Measurements from ENCODE around the gene UBL7.
"Not testable (repeated sequence)": the region's sequence is repeated elsewhere in the genome, so short reads cannot be mapped to it uniquely, and the experiment has no call there.

The UBL7 gene

GRCh38 chr15:74464216-74464615 is 3.3 kb upstream of the UBL7 start:
- H3K36me3 ChIP-seq (ENCODE audit: control insufficient read depth, insufficient read depth, low read length) = no peaks in the 10 kb centered on the region
- no peak overlapping the region for H3K27ac ChIP-seq (ENCODE audit: low read length)
- no peak for DNase-seq (ENCODE audit: low read depth, low spot score)
- no peaks in the 10 kb centered on the region for H3K4me1 ChIP-seq (ENCODE audit: control insufficient read depth, insufficient read depth, low read length)
- WGBS (ENCODE audit: insufficient coverage, insufficient read length) = no CpG with 5 or more reads among the region's 2 CpGs
- H3K27me3 ChIP-seq (ENCODE audit: control insufficient read depth, insufficient read depth, low read length) = no peaks in the 10 kb centered on the region
- no peak overlapping the region for H3K4me3 ChIP-seq (ENCODE audit: low read length)
- H3K9me3 ChIP-seq (ENCODE audit: control insufficient read depth, insufficient read depth, low read length) = no peaks in the 10 kb centered on the region

GRCh38 chr15:74463634-74464033 is 2.7 kb upstream of the UBL7 start:
- H3K27ac ChIP-seq (ENCODE audit: low read length) = no peak overlapping the region
- H3K4me1 ChIP-seq (ENCODE audit: control insufficient read depth, insufficient read depth, low read length) = no peaks in the 10 kb centered on the region
- H3K27me3 ChIP-seq (ENCODE audit: control insufficient read depth, insufficient read depth, low read length) = no peaks in the 10 kb centered on the region
- no peak for DNase-seq (ENCODE audit: low read depth, low spot score)
- H3K4me3 ChIP-seq (ENCODE audit: low read length) = no peak overlapping the region
- H3K36me3 ChIP-seq (ENCODE audit: control insufficient read depth, insufficient read depth, low read length) = no peaks in the 10 kb centered on the region
- H3K9me3 ChIP-seq (ENCODE audit: control insufficient read depth, insufficient read depth, low read length) = no peaks in the 10 kb centered on the region

GRCh38 chr15:74461847-74462511 is 1.0 kb upstream of the UBL7 start:
- no peaks in the 10 kb centered on the region for H3K27me3 ChIP-seq (ENCODE audit: control insufficient read depth, insufficient read depth, low read length)
- H3K27ac ChIP-seq (ENCODE audit: low read length) = no peak overlapping the region
- H3K36me3 ChIP-seq (ENCODE audit: control insufficient read depth, insufficient read depth, low read length) = no peaks in the 10 kb centered on the region
- no CpG with 5 or more reads among the region's 8 CpGs for WGBS (ENCODE audit: insufficient coverage, insufficient read length)
- no peaks in the 10 kb centered on the region for H3K9me3 ChIP-seq (ENCODE audit: control insufficient read depth, insufficient read depth, low read length)
- DNase-seq (ENCODE audit: low read depth, low spot score) = no peak
- peak overlapping the region; percentile 49; the same call in 1 of the 2 replicates for H3K4me3 ChIP-seq (ENCODE audit: low read length)
- no peaks in the 10 kb centered on the region for H3K4me1 ChIP-seq (ENCODE audit: control insufficient read depth, insufficient read depth, low read length)

- H3K27me3 ChIP-seq (ENCODE audit: control insufficient read depth, insufficient read depth, low read length) = no peaks in the 10 kb centered on the region
- H3K9me3 ChIP-seq (ENCODE audit: control insufficient read depth, insufficient read depth, low read length) = no peaks in the 10 kb centered on the region
- H3K4me1 ChIP-seq (ENCODE audit: control insufficient read depth, insufficient read depth, low read length) = no peaks in the 10 kb centered on the region
- H3K27ac ChIP-seq (ENCODE audit: low read length) = no peak overlapping the region
- no peaks in the 10 kb centered on the region for H3K36me3 ChIP-seq (ENCODE audit: control insufficient read depth, insufficient read depth, low read length)
- DNase-seq (ENCODE audit: low read depth, low spot score) = no peak
- WGBS (ENCODE audit: insufficient coverage, insufficient read length) = no CpG with 5 or more reads among the region's 2 CpGs
- peak overlapping the region; percentile 57; the same call in 1 of the 2 replicates for H3K4me3 ChIP-seq (ENCODE audit: low read length)
These were observed 662 bp downstream of the UBL7 start for GRCh38 chr15:74460298-74460697.

- H3K4me1 ChIP-seq (ENCODE audit: control insufficient read depth, insufficient read depth, low read length); H3K36me3 ChIP-seq (ENCODE audit: control insufficient read depth, insufficient read depth, low read length); H3K27me3 ChIP-seq (ENCODE audit: control insufficient read depth, insufficient read depth, low read length); DNase-seq (ENCODE audit: low read depth, low spot score); H3K4me3 ChIP-seq (ENCODE audit: low read length); H3K9me3 ChIP-seq (ENCODE audit: control insufficient read depth, insufficient read depth, low read length); H3K27ac ChIP-seq (ENCODE audit: low read length): not testable (repeated sequence)
- no CpG with 5 or more reads among the region's 14 CpGs for WGBS (ENCODE audit: insufficient coverage, insufficient read length)
These were observed 1.2 kb downstream of the UBL7 start for GRCh38 chr15:74459798-74460197.

GRCh38 chr15:74458473-74458872 is 2.5 kb downstream of the UBL7 start:
- no CpG with 5 or more reads among the region's 3 CpGs for WGBS (ENCODE audit: insufficient coverage, insufficient read length)
- H3K9me3 ChIP-seq (ENCODE audit: control insufficient read depth, insufficient read depth, low read length) = no peaks in the 10 kb centered on the region
- no peak overlapping the region for H3K27ac ChIP-seq (ENCODE audit: low read length)
- no peaks in the 10 kb centered on the region for H3K4me1 ChIP-seq (ENCODE audit: control insufficient read depth, insufficient read depth, low read length)
- H3K4me3 ChIP-seq (ENCODE audit: low read length) = no peak overlapping the region
- no peak for DNase-seq (ENCODE audit: low read depth, low spot score)
- H3K27me3 ChIP-seq (ENCODE audit: control insufficient read depth, insufficient read depth, low read length) = no peaks in the 10 kb centered on the region
- H3K36me3 ChIP-seq (ENCODE audit: control insufficient read depth, insufficient read depth, low read length) = no peaks in the 10 kb centered on the region

GRCh38 chr15:74457036-74457435 is 3.9 kb downstream of the UBL7 start:
- not testable (repeated sequence) for H3K27me3 ChIP-seq (ENCODE audit: control insufficient read depth, insufficient read depth, low read length); H3K4me1 ChIP-seq (ENCODE audit: control insufficient read depth, insufficient read depth, low read length); H3K36me3 ChIP-seq (ENCODE audit: control insufficient read depth, insufficient read depth, low read length); H3K4me3 ChIP-seq (ENCODE audit: low read length); H3K27ac ChIP-seq (ENCODE audit: low read length); H3K9me3 ChIP-seq (ENCODE audit: control insufficient read depth, insufficient read depth, low read length); DNase-seq (ENCODE audit: low read depth, low spot score)
- WGBS (ENCODE audit: insufficient coverage, insufficient read length) = no CpG with 5 or more reads among the region's 10 CpGs

DNA sequence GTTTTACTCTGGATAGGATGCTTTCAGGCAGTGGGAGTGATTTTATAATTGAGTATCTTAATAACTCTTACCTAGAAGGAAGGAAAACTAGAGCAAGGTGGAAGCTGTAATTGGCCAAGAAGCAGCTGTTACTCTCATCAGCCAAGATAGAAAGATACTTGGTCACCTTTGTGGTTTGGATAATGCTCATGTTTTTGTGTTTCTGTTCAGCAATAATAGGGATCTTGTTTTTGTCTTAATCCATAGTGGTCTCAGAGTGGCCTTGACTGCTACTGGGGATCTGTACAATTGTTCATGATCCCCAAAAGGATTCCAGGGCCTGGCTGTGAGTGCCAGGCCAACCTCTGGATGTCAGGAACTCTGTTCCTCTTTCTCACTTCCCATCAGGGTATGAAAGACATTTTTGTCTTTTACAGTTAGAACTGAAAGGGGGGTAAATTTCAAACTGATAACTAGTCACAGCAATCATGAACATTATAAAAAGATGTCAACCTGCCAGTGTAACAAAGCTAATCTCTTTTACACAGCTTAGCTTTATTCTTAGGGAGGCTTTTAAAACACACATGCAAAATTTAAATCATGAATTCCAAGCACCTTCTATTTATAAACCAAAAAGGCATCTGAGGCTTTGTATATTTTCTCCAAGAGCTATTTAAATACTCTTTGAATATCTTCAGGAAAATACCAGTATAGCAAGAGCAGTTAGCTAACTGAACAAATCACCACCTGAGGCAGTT is 6.0 kb downstream of the UBL7 start:
- Histone ChIP-seq H3K27ac (ENCODE audit: low read length) (no peak overlapping the region), H3K4me1 (ENCODE audit: control insufficient read depth, insufficient read depth, low read length) (no peaks in the 10 kb centered on the region), H3K4me3 (ENCODE audit: low read length) (no peak overlapping the region), H3K27me3 (ENCODE audit: control insufficient read depth, insufficient read depth, low read length) (no peaks in the 10 kb centered on the region), H3K9me3 (ENCODE audit: control insufficient read depth, insufficient read depth, low read length) (no peaks in the 10 kb centered on the region), H3K36me3 (ENCODE audit: control insufficient read depth, insufficient read depth, low read length) (peaks cover 7% of the 10 kb centered on the region; the same call in 1 of the 2 replicates)
- DNase-seq (ENCODE audit: low read depth, low spot score) = no peak

- Histone ChIP-seq H3K27ac (ENCODE audit: low read length) (no peak overlapping the region), H3K4me3 (ENCODE audit: low read length) (no peak overlapping the region), H3K9me3 (ENCODE audit: control insufficient read depth, insufficient read depth, low read length) (no peaks in the 10 kb centered on the region), H3K4me1 (ENCODE audit: control insufficient read depth, insufficient read depth, low read length) (no peaks in the 10 kb centered on the region), H3K36me3 (ENCODE audit: control insufficient read depth, insufficient read depth, low read length) (peaks cover 13% of the 10 kb centered on the region), H3K27me3 (ENCODE audit: control insufficient read depth, insufficient read depth, low read length) (no peaks in the 10 kb centered on the region)
- no CpG with 5 or more reads among the region's 13 CpGs for WGBS (ENCODE audit: insufficient coverage, insufficient read length)
- DNase-seq (ENCODE audit: low read depth, low spot score) = no peak
These were observed 6.8 kb downstream of the UBL7 start for GRCh38 chr15:74453925-74454763.

DNA sequence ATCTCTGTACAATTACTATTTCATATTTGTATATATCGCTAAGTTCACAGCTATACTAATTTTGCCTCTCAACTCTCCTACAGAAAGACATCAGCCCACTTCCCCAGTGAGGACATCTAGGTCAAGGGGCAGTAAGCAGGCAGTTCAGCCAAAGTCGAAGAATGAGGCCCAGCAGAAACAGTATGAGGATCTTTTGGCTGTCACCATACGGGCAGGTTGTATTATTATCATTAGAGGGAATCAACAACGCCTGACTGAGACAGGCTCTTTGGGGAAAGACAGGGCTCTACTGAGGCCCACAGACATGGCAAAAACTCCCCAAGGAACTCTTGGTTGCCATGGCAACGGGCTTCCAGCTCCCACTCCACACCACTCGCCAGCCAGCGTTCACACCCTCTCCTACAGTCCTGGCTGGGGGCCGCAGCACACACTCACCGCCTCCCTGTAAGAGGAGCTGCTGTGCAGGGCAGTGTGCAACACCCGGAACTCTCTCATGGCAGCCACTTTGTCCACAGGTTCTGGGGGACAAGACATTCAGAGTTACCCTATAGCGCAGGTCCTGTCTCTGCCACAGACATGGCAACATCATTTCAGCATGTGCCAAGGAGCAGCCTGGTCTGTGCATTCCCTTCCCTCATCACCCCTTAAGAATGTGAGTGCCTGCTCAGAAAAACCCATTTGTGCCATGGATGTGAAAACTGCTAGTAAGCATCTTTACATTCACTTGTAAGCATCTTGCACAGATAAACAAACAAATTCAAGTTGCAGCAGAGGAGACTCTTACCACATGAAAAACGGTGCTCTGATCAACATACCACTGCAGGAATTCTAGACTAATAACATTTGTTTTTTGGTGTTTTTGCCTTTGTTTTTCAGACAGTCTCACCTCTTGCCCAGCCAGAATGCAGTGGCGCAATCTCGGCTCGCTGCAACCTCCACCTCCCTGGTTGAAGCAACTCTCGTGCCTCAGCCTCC is 8.8 kb downstream of the UBL7 start:
- no peaks in the 10 kb centered on the region for H3K4me1 ChIP-seq (ENCODE audit: control insufficient read depth, insufficient read depth, low read length)
- no peak overlapping the region for H3K4me3 ChIP-seq (ENCODE audit: low read length)
- peaks cover 15% of the 10 kb centered on the region for H3K36me3 ChIP-seq (ENCODE audit: control insufficient read depth, insufficient read depth, low read length)
- H3K27ac ChIP-seq (ENCODE audit: low read length) = no peak overlapping the region
- WGBS (ENCODE audit: insufficient coverage, insufficient read length) = no CpG with 5 or more reads among the region's 16 CpGs
- no peaks in the 10 kb centered on the region for H3K27me3 ChIP-seq (ENCODE audit: control insufficient read depth, insufficient read depth, low read length)
- H3K9me3 ChIP-seq (ENCODE audit: control insufficient read depth, insufficient read depth, low read length) = no peaks in the 10 kb centered on the region
- DNase-seq (ENCODE audit: low read depth, low spot score) = no peak
